OCI-LY7 (cell line): ENCODE results near the gene CSNK1G1. TPM values are rescaled to one million over a fixed set of nuclear protein-coding genes. Genes with fewer than 3 reads are reported as not detected.

Source experiments
- BruUV-seq: library from RNA; stranded (reverse); fragments of 400-500 nt; replicated peaks from 2 replicates; lab custom pipeline; 2021; lab: Mats Ljungman, UMichigan
- CTCF ChIA-PET: fragments of 300-600 bp; sonication (Branson Sonifier 250); formaldehyde crosslinking; loops from one replicate; lab custom pipeline; 2022; ENCODE audit warnings: antibody characterized with exemption; ENCODE audit not compliant: unreplicated experiment; lab: Charles Lee
- POLR2A ChIA-PET: fragments of 300-600 bp; sonication (Branson Sonifier 250); formaldehyde crosslinking; loops from one replicate; lab custom pipeline; 2022; ENCODE audit warnings: antibody characterized with exemption; lab: Charles Lee
- DNase-seq: peaks from one replicate; pipeline ENCODE4 v3.0.0-alpha.2; 2015; ENCODE audit warnings: low spot score
- H2AFZ ChIP-seq: fragments of 200-600 bp; sonication (generic), shearing (Covaris generic); 2 replicates; pipeline ENCODE4 v1.6.1; 2014; ENCODE audit warnings: mild to moderate bottlenecking, antibody characterized with exemption, low read length, moderate library complexity
- H3K27ac ChIP-seq: fragments of 200-600 bp; sonication (generic); 2 replicates; pipeline ENCODE4 v1.5.1; 2014; ENCODE audit warnings: mixed run types, low read depth, mild to moderate bottlenecking, moderate library complexity, low read length, inconsistent platforms; ENCODE audit not compliant: poor library complexity, severe bottlenecking
- H3K36me3 ChIP-seq: fragments of 200-600 bp; sonication (generic); 2 replicates; pipeline ENCODE4 v1.6.1; 2014; ENCODE audit warnings: mild to moderate bottlenecking, antibody characterized with exemption, low read length, moderate library complexity, mixed read lengths; ENCODE audit not compliant: insufficient read depth
- H3K4me1 ChIP-seq: fragments of 200-600 bp; sonication (generic); 2 replicates; pipeline ENCODE4 v1.5.1; 2014; ENCODE audit warnings: mild to moderate bottlenecking, low read length; ENCODE audit not compliant: insufficient read depth, poor library complexity, severe bottlenecking
- H3K4me2 ChIP-seq: fragments of 200-600 bp; sonication (generic); 2 replicates; pipeline ENCODE4 v1.6.1; 2014; ENCODE audit warnings: mild to moderate bottlenecking, low read length
- H3K4me3 ChIP-seq: fragments of 200-600 bp; sonication (generic); 2 replicates; pipeline ENCODE4 v1.5.1; 2014; ENCODE audit warnings: mild to moderate bottlenecking, low read depth, low read length; ENCODE audit not compliant: poor library complexity, severe bottlenecking
- H3K79me2 ChIP-seq: fragments of 200-600 bp; sonication (generic); 2 replicates; pipeline ENCODE4 v1.6.1; 2016; ENCODE audit warnings: low read depth, mild to moderate bottlenecking, low read length, moderate library complexity, mixed read lengths; ENCODE audit not compliant: insufficient read depth
- H3K9me2 ChIP-seq: fragments of 200-600 bp; sonication (generic); 2 replicates; pipeline ENCODE4 v1.6.1; 2016; ENCODE audit warnings: mild to moderate bottlenecking, low read length, mixed read lengths; ENCODE audit not compliant: insufficient read depth
- H3K9me3 ChIP-seq: fragments of 200-600 bp; sonication (generic); 2 replicates; pipeline ENCODE4 v1.6.1; 2014; ENCODE audit warnings: mild to moderate bottlenecking, mixed run types, low read length, mixed read lengths
- H4K20me1 ChIP-seq: fragments of 200-600 bp; sonication (generic); 2 replicates; pipeline ENCODE4 v1.6.1; 2014; ENCODE audit warnings: mild to moderate bottlenecking, antibody characterized with exemption, low read length, moderate library complexity, mixed read lengths; ENCODE audit not compliant: insufficient read depth
- CTCF ChIP-seq: fragments of 200-600 bp; sonication (generic); conservative IDR thresholded peaks from 2 replicates; pipeline ENCODE4 v1.5.1; 2014; ENCODE audit warnings: mild to moderate bottlenecking, antibody characterized with exemption, low read length, moderate library complexity, mixed read lengths
- EZH2phosphoT487 ChIP-seq: fragments of 200-600 bp; sonication (generic); IDR thresholded peaks from 2 replicates; pipeline ENCODE4 v1.6.1; 2018; ENCODE audit warnings: low read depth, borderline replicate concordance, mild to moderate bottlenecking, mixed run types, antibody characterized with exemption, low read length, moderate library complexity, mixed read lengths
- intact Hi-C: fragments of 100-400 bp; cut with micrococcal nuclease; formaldehyde crosslinking; loops from one replicate; pipeline ENCODE4 v1.10.0; 2022; ENCODE audit not compliant: unreplicated experiment
- total RNA-seq, 2 experiments: library from RNA; depleted of rRNA in 1 of 2; stranded (reverse); fragments of >200 nt in 1 of 2; shearing (Covaris generic) in 1 of 2; gene quantifications; 2 replicates each; pipeline ENCODE4 v1.2.3, GENCODE V29; 2014 to 2022

Gene CSNK1G1
- total RNA-seq, 2 experiments from 2014 or later = 8.8 to 14.1 TPM

DNA sequence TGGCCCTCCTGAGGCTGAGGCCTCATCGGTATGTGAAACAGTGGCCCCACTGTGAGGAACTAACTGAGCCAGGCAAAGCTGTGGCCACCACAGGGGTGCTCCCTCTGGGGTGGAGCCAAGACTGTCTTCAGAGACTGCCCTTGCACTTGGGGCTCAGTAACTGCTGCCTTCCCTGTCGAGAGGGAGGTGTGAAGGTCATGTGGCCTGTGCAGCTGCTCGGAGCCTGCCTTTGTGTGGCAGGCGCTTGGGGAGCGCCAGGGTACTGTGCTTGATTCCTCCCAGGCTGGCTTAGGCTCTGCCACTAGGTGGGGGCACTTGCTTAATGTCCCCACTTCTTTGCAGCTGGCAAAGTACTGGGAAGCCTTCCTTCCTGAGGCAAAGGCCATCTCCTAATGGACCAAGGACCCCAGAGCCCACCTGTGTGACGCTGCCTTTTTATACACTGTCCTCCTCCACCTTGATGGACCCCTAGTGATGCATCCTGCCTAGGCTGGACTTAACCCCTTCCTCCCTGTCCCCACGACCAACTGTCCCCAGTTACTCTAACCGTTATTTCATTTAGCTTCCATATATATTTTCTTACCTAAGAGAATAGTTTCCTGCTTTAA, 218.6 kb downstream of the CSNK1G1 start:
- Histone ChIP-seq H4K20me1 (no peaks in the 10 kb centered on the region), H2AFZ (no peak overlapping the region), H3K36me3 (peaks cover 73% of the 10 kb centered on the region), H3K9me2 (no peaks in the 10 kb centered on the region), H3K9me3 (no peaks in the 10 kb centered on the region), H3K4me2 (no peak overlapping the region), H3K27ac (no peak overlapping the region), H3K4me3 (no peak overlapping the region), H3K4me1 (no peaks in the 10 kb centered on the region), H3K79me2 (no peaks in the 10 kb centered on the region)
- ChIA-PET CTCF (no interaction called here), POLR2A (interaction anchor here (0.7 to 1.1 kb wide), 2 partner anchors 13 to 1669 kb away, joined by 4 to 6 read pairs; no protein-coding TSS in a partner anchor)
- TF ChIP-seq EZH2phosphoT487 (no peak), CTCF (peak; percentile 45; the same call in 1 of the 2 replicates)
- intact Hi-C loops = no loop called here
- peak; percentile 38 for DNase-seq
- BruUV-seq = no TSS peak

DNA sequence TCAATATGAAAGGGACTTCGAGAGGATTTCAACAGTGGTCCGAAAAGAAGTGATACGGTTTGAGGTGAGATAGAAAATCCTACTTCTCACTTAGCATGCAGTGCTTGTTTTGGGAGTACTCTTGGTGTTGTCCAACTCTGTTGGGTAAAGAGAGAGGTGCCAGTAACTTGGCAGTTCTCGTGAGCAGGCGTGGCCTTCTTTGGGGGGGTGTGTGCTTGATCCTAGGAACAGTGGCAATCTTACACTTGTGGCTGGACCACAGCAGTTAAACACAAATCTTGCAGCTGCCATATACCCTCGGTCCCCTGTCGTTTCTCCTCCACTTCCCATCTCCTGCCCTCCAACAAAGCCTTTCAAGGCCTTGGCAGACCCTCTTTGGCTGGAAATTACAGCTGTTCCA, 219.6 kb downstream of the CSNK1G1 start:
- Histone ChIP-seq H3K27ac (no peak overlapping the region), H3K4me1 (no peaks in the 10 kb centered on the region), H3K9me2 (no peaks in the 10 kb centered on the region), H3K4me2 (no peak overlapping the region), H3K36me3 (peaks cover 75% of the 10 kb centered on the region), H2AFZ (no peak overlapping the region), H3K9me3 (no peaks in the 10 kb centered on the region), H3K4me3 (no peak overlapping the region), H3K79me2 (no peaks in the 10 kb centered on the region), H4K20me1 (no peaks in the 10 kb centered on the region)
- DNase-seq = no peak
- ChIA-PET CTCF (no interaction called here), POLR2A (no interaction called here)
- no TSS peak for BruUV-seq
- intact Hi-C loops = no loop called here
- TF ChIP-seq EZH2phosphoT487 (no peak), CTCF (no peak)

- Histone ChIP-seq H3K4me2 (no peak overlapping the region), H2AFZ (no peak overlapping the region), H3K4me3 (no peak overlapping the region), H4K20me1 (no peaks in the 10 kb centered on the region), H3K9me2 (no peaks in the 10 kb centered on the region), H3K36me3 (peaks cover 90% of the 10 kb centered on the region), H3K4me1 (no peaks in the 10 kb centered on the region), H3K9me3 (no peaks in the 10 kb centered on the region), H3K79me2 (no peaks in the 10 kb centered on the region), H3K27ac (no peak overlapping the region)
- intact Hi-C loops = no loop called here
- CTCF ChIA-PET = interaction anchor here (1.1 kb wide), 1 partner anchor 11 kb away, joined by 3 read pairs; no protein-coding TSS in a partner anchor
- DNase-seq = no peak
- BruUV-seq = no TSS peak
- POLR2A ChIA-PET = interaction anchor here (0.6 to 1.2 kb wide), 2 partner anchors 12 to 15 kb away, joined by 3 read pairs; no protein-coding TSS in a partner anchor
- TF ChIP-seq EZH2phosphoT487 = no peak
- TF ChIP-seq CTCF = no peak
Measured at GRCh38 chr15:64134345-64134829, 221.6 kb downstream of the CSNK1G1 start.
